ENCODE data around the gene UFSP1.

Gene UFSP1

GRCh38 chr7:100890653-100891567 lies 1.4 kb upstream of the UFSP1 start:
- H3K27me3 ChIP-seq (ENCODE audit: insufficient read depth, insufficient read length), result peaks cover under 1% of the 10 kb centered on the region
- peak overlapping the region; percentile 70 for H3K9ac ChIP-seq (ENCODE audit: insufficient read length, low read depth)
- peak overlapping the region; percentile 60 for H3K4me3 ChIP-seq (ENCODE audit: insufficient read length, low read depth)

GRCh38 chr7:100888291-100888987 lies 1.1 kb downstream of the UFSP1 start:
- TF ChIP-seq ZNF274 (IDR thresholded peaks at IDR 0.05; ENCODE audit: low read depth, low read length), result no peak
- H3K36me3 ChIP-seq (ENCODE audit: insufficient read depth, insufficient read length, low read length), result peaks cover 67% of the 10 kb centered on the region

More at GRCh38 chr7:100890653-100891567, 1.4 kb upstream of the UFSP1 start:
- Histone ChIP-seq H3K9me3 (ENCODE audit: insufficient read depth, low read length) (no peaks in the 10 kb centered on the region), H3K4me1 (ENCODE audit: insufficient read depth, insufficient read length) (peaks cover 14% of the 10 kb centered on the region), H3K36me3 (ENCODE audit: insufficient read depth, insufficient read length, low read length) (peaks cover 46% of the 10 kb centered on the region)
- DNase-seq (ENCODE audit: low read depth, low spot score), result no peak
- no peak for TF ChIP-seq ZNF274 (IDR thresholded peaks at IDR 0.05; ENCODE audit: low read depth, low read length)

GRCh38 chr7:100887516-100888290 lies 1.8 kb downstream of the UFSP1 start:
- peak overlapping the region; percentile 2 for H3K4me3 ChIP-seq (ENCODE audit: insufficient read length, low read depth)
- peaks cover 13% of the 10 kb centered on the region for H3K4me1 ChIP-seq (ENCODE audit: insufficient read depth, insufficient read length)
- H3K27me3 ChIP-seq (ENCODE audit: insufficient read depth, insufficient read length), result no peaks in the 10 kb centered on the region
- no peaks in the 10 kb centered on the region for H3K9me3 ChIP-seq (ENCODE audit: insufficient read depth, low read length)
- TF ChIP-seq ZNF274 (IDR thresholded peaks at IDR 0.05; ENCODE audit: low read depth, low read length) (no peak), SUZ12 (IDR thresholded peaks at IDR 0.05; ENCODE audit: extremely low read depth, insufficient read depth, insufficient read length) (no peak), YY1 (IDR thresholded peaks at IDR 0.05; ENCODE audit: insufficient read depth, insufficient read length) (no peak)
- no peak for DNase-seq (ENCODE audit: low read depth, low spot score)
- H3K36me3 ChIP-seq (ENCODE audit: insufficient read depth, insufficient read length, low read length), result peaks cover 67% of the 10 kb centered on the region
- H3K9ac ChIP-seq (ENCODE audit: insufficient read length, low read depth), result peak overlapping the region; percentile 37

More at GRCh38 chr7:100888291-100888987, 1.1 kb downstream of the UFSP1 start:
- DNase-seq (ENCODE audit: low read depth, low spot score), result no peak
- Histone ChIP-seq H3K27me3 (ENCODE audit: insufficient read depth, insufficient read length) (no peaks in the 10 kb centered on the region), H3K4me1 (ENCODE audit: insufficient read depth, insufficient read length) (peaks cover 13% of the 10 kb centered on the region), H3K4me3 (ENCODE audit: insufficient read length, low read depth) (peak overlapping the region; percentile 74), H3K9me3 (ENCODE audit: insufficient read depth, low read length) (no peaks in the 10 kb centered on the region), H3K9ac (ENCODE audit: insufficient read length, low read depth) (peak overlapping the region; percentile 97)

- DNase-seq (ENCODE audit: low read depth, low spot score), result no peak
- no peaks in the 10 kb centered on the region for H3K27me3 ChIP-seq (ENCODE audit: insufficient read depth, insufficient read length)
- peak overlapping the region; percentile 39 for H3K9ac ChIP-seq (ENCODE audit: insufficient read length, low read depth)
- H3K4me3 ChIP-seq (ENCODE audit: insufficient read length, low read depth), result no peak overlapping the region
- H3K36me3 ChIP-seq (ENCODE audit: insufficient read depth, insufficient read length, low read length), result peaks cover 69% of the 10 kb centered on the region
- H3K9me3 ChIP-seq (ENCODE audit: insufficient read depth, low read length), result no peaks in the 10 kb centered on the region
- H3K4me1 ChIP-seq (ENCODE audit: insufficient read depth, insufficient read length), result peaks cover 13% of the 10 kb centered on the region
- TF ChIP-seq ZNF274 (IDR thresholded peaks at IDR 0.05; ENCODE audit: low read depth, low read length) (no peak), SUZ12 (IDR thresholded peaks at IDR 0.05; ENCODE audit: extremely low read depth, insufficient read depth, insufficient read length) (no peak), YY1 (IDR thresholded peaks at IDR 0.05; ENCODE audit: insufficient read depth, insufficient read length) (no peak)
These were observed 2.5 kb downstream of the UFSP1 start for GRCh38 chr7:100886936-100887515.

- H3K4me3 ChIP-seq (ENCODE audit: insufficient read length, low read depth), result no peak overlapping the region
- H3K9ac ChIP-seq (ENCODE audit: insufficient read length, low read depth), result no peak overlapping the region
- H3K4me1 ChIP-seq (ENCODE audit: insufficient read depth, insufficient read length), result peaks cover 13% of the 10 kb centered on the region
- no peak for TF ChIP-seq SUZ12 (IDR thresholded peaks at IDR 0.05; ENCODE audit: extremely low read depth, insufficient read depth, insufficient read length)
- TF ChIP-seq YY1 (IDR thresholded peaks at IDR 0.05; ENCODE audit: insufficient read depth, insufficient read length), result no peak
- no peak for TF ChIP-seq ZNF274 (IDR thresholded peaks at IDR 0.05; ENCODE audit: low read depth, low read length)
- DNase-seq (ENCODE audit: low read depth, low spot score), result no peak
- no peaks in the 10 kb centered on the region for H3K27me3 ChIP-seq (ENCODE audit: insufficient read depth, insufficient read length)
- H3K9me3 ChIP-seq (ENCODE audit: insufficient read depth, low read length), result no peaks in the 10 kb centered on the region
- H3K36me3 ChIP-seq (ENCODE audit: insufficient read depth, insufficient read length, low read length), result peaks cover 75% of the 10 kb centered on the region
These were observed 3.2 kb downstream of the UFSP1 start for GRCh38 chr7:100886142-100886935.

GRCh38 chr7:100885440-100886141 lies 3.9 kb downstream of the UFSP1 start:
- H3K27me3 ChIP-seq (ENCODE audit: insufficient read depth, insufficient read length), result no peaks in the 10 kb centered on the region
- no peak for DNase-seq (ENCODE audit: low read depth, low spot score)
- H3K9ac ChIP-seq (ENCODE audit: insufficient read length, low read depth), result no peak overlapping the region
- H3K4me3 ChIP-seq (ENCODE audit: insufficient read length, low read depth), result no peak overlapping the region
- H3K9me3 ChIP-seq (ENCODE audit: insufficient read depth, low read length), result no peaks in the 10 kb centered on the region
- H3K36me3 ChIP-seq (ENCODE audit: insufficient read depth, insufficient read length, low read length), result peaks cover 81% of the 10 kb centered on the region
- no peak for TF ChIP-seq YY1 (IDR thresholded peaks at IDR 0.05; ENCODE audit: insufficient read depth, insufficient read length)
- no peak for TF ChIP-seq SUZ12 (IDR thresholded peaks at IDR 0.05; ENCODE audit: extremely low read depth, insufficient read depth, insufficient read length)
- no peak for TF ChIP-seq ZNF274 (IDR thresholded peaks at IDR 0.05; ENCODE audit: low read depth, low read length)
- H3K4me1 ChIP-seq (ENCODE audit: insufficient read depth, insufficient read length), result peaks cover 13% of the 10 kb centered on the region

Data from NT2/D1 (cell line).